ENCODE results near the gene PPFIA3.

The PPFIA3 gene

DNA sequence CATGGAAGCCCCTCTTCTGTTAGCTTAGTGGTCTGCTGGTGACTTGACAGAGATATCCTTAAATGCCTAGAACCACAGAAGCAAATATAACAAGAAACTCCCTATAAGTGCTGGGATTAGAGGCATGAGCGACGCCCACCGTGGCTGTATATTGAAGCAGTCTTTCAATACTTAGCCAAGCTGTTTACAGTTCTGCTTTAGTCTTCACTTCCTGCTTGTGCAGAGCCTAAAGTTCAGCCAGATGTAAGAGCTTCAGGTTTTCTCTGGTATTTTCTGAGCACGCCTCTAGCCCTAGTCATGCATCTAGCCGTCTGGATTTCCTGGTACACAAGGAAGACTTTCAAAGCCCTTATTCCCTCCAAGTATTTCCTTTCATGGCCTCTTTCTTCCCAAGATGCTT, 66.8 kb downstream of the PPFIA3 start:
- H2BK12ac ChIP-seq (ENCODE audit: low read length in 2 of 2): no peak overlapping the region
- no peak overlapping the region for H4K91ac ChIP-seq (ENCODE audit: low read length)
- H3K4me2 ChIP-seq (ENCODE audit: low read length, poor library complexity, severe bottlenecking): no peak overlapping the region

DNA sequence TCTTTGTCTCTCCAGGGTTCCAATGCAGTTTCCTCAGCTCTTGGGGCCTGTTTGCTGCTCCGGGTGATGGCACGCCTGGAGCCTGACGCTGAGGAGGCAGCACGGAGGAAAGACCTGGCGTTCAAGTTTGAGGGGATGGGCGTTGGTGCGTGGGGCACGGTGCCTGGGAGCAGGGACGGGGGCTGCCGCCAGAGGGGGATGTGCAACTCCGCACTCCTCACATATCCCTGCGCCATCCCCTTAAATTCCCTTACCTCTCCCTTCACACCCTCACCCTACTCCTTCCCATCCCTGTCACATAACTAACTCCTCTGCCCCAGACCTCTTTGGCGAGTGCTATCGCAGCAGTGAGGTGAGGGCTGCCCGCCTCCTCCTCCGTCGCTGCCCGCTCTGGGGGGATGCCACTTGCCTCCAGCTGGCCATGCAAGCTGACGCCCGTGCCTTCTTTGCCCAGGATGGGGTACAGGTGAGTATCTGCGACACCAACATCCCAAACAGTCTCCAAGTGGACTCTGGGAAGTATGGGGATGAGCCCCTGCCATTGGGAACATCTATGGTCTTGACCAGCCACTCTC, 69.4 kb downstream of the PPFIA3 start:
- peaks cover 2% of the 10 kb centered on the region for H3K4me1 ChIP-seq (ENCODE audit: control insufficient read depth, insufficient read depth, low read depth, low read length)
- H3K36me3 ChIP-seq (ENCODE audit: control insufficient read depth in 1 of 2, insufficient read depth in 2 of 2, low read depth in 1 of 2, low read length in 2 of 2): peaks cover 55 to 87% of the 10 kb centered on the region in 2 experiments
- H2BK12ac ChIP-seq (ENCODE audit: low read length in 2 of 2): no peak overlapping the region
- H3K79me1 ChIP-seq (replicated peaks; ENCODE audit: low read length, poor library complexity, severe bottlenecking): peaks cover 1% of the 10 kb centered on the region
- H3K18ac ChIP-seq (ENCODE audit: low read depth in 1 of 2, low read length in 2 of 2): no peak overlapping the region
- no peaks in the 10 kb centered on the region for H3K9me3 ChIP-seq (ENCODE audit: control insufficient read depth, low read length)
- 80% methylated on average over 20 of the region's 21 CpGs for WGBS
- no peak overlapping the region for H2BK120ac ChIP-seq (ENCODE audit: low read depth, low read length)
- H3K14ac ChIP-seq (ENCODE audit: low read length in 2 of 2): no peak overlapping the region
- no peak for DNase-seq
- H2BK5ac ChIP-seq (ENCODE audit: low read depth, low read length, poor library complexity, severe bottlenecking): no peak overlapping the region
- H3K9ac ChIP-seq (ENCODE audit: low read length): no peak overlapping the region
- no peaks in the 10 kb centered on the region for H3K27me3 ChIP-seq (ENCODE audit: control insufficient read depth in 1 of 2, insufficient read depth in 1 of 2, low read length in 2 of 2)
- H3K4ac ChIP-seq (ENCODE audit: low read depth in 1 of 2, low read length in 2 of 2): no peak overlapping the region
- no peak overlapping the region for H4K91ac ChIP-seq (ENCODE audit: low read length)
- no peak overlapping the region for H2AFZ ChIP-seq (ENCODE audit: low read depth, low read length)
- H3K23ac ChIP-seq (ENCODE audit: low read length in 2 of 2): no peak overlapping the region
- no peak overlapping the region for H3K27ac ChIP-seq (ENCODE audit: low read length, poor library complexity, severe bottlenecking)
- H3K4me2 ChIP-seq (ENCODE audit: low read length, poor library complexity, severe bottlenecking): no peak overlapping the region
- H3K4me3 ChIP-seq (ENCODE audit: insufficient read depth in 1 of 2, low read depth in 1 of 2, low read length in 2 of 2): no peak overlapping the region
- H4K8ac ChIP-seq (ENCODE audit: low read length): peak overlapping the region; percentile 1
- no peak overlapping the region for H2BK15ac ChIP-seq (ENCODE audit: low read depth, poor library complexity, severe bottlenecking)
- no peak overlapping the region for H2AK5ac ChIP-seq (ENCODE audit: low read length, severe bottlenecking)

More for the DNA sequence above, 66.8 kb downstream of the PPFIA3 start:
- peaks cover 56 to 82% of the 10 kb centered on the region in 2 experiments for H3K36me3 ChIP-seq (ENCODE audit: control insufficient read depth in 1 of 2, insufficient read depth in 2 of 2, low read depth in 1 of 2, low read length in 2 of 2)
- H3K9me3 ChIP-seq (ENCODE audit: control insufficient read depth, low read length): no peaks in the 10 kb centered on the region
- DNase-seq: no peak
- H3K4me1 ChIP-seq (ENCODE audit: control insufficient read depth, insufficient read depth, low read depth, low read length): peaks cover 2% of the 10 kb centered on the region
- H3K27ac ChIP-seq (ENCODE audit: low read length, poor library complexity, severe bottlenecking): no peak overlapping the region
- H3K4ac ChIP-seq (ENCODE audit: low read depth in 1 of 2, low read length in 2 of 2): no peak overlapping the region
- 68% methylated on average over 5 of the region's 5 CpGs for WGBS
- no peak overlapping the region for H2BK5ac ChIP-seq (ENCODE audit: low read depth, low read length, poor library complexity, severe bottlenecking)
- H2AFZ ChIP-seq (ENCODE audit: low read depth, low read length): no peak overlapping the region
- no peak overlapping the region for H3K23ac ChIP-seq (ENCODE audit: low read length in 2 of 2)
- H2BK120ac ChIP-seq (ENCODE audit: low read depth, low read length): no peak overlapping the region
- no peak overlapping the region for H3K18ac ChIP-seq (ENCODE audit: low read depth in 1 of 2, low read length in 2 of 2)
- H3K14ac ChIP-seq (ENCODE audit: low read length in 2 of 2): no peak overlapping the region
- no peak overlapping the region for H4K8ac ChIP-seq (ENCODE audit: low read length)
- H3K9ac ChIP-seq (ENCODE audit: low read length): no peak overlapping the region
- H2AK5ac ChIP-seq (ENCODE audit: low read length, severe bottlenecking): no peak overlapping the region
- peaks cover 1% of the 10 kb centered on the region for H3K79me1 ChIP-seq (replicated peaks; ENCODE audit: low read length, poor library complexity, severe bottlenecking)
- H3K4me3 ChIP-seq (ENCODE audit: insufficient read depth in 1 of 2, low read depth in 1 of 2, low read length in 2 of 2): no peak overlapping the region
- no peaks in the 10 kb centered on the region for H3K27me3 ChIP-seq (ENCODE audit: control insufficient read depth in 1 of 2, insufficient read depth in 1 of 2, low read length in 2 of 2)
- no peak overlapping the region for H2BK15ac ChIP-seq (ENCODE audit: low read depth, poor library complexity, severe bottlenecking)

DNA sequence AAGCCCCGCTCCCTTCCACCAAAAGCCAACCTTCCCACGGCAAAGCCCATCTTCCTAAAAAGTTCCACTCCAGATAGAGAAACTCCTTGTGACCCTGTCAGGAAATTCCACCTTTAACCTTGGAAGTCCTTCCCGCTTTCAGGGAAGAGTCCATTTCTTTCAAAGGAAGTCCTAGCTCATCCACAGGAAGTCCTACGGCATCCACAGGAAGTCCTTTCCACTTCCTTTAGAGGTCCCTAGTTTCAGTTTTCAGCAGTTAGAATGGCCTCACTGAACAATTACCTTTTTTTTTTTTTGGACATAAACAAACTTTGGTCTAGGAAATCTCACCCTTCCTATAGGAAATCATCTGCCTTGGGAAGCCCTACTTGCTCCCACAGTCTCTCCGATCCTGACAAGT, 69.9 kb downstream of the PPFIA3 start:
- Histone ChIP-seq H3K79me1 (replicated peaks; ENCODE audit: low read length, poor library complexity, severe bottlenecking) (peaks cover 1% of the 10 kb centered on the region), H3K27ac (ENCODE audit: low read length, poor library complexity, severe bottlenecking) (no peak overlapping the region), H2AK5ac (ENCODE audit: low read length, severe bottlenecking) (no peak overlapping the region), H4K8ac (ENCODE audit: low read length) (no peak overlapping the region), H3K9ac (ENCODE audit: low read length) (no peak overlapping the region), H3K14ac (ENCODE audit: low read length in 2 of 2) (no peak overlapping the region), H2BK12ac (ENCODE audit: low read length in 2 of 2) (no peak overlapping the region), H3K4me1 (ENCODE audit: control insufficient read depth, insufficient read depth, low read depth, low read length) (peaks cover 2% of the 10 kb centered on the region), H3K4ac (ENCODE audit: low read depth in 1 of 2, low read length in 2 of 2) (no peak overlapping the region), H3K4me3 (ENCODE audit: insufficient read depth in 1 of 2, low read depth in 1 of 2, low read length in 2 of 2) (no peak overlapping the region), H4K91ac (ENCODE audit: low read length) (no peak overlapping the region), H3K4me2 (ENCODE audit: low read length, poor library complexity, severe bottlenecking) (no peak overlapping the region), H2BK15ac (ENCODE audit: low read depth, poor library complexity, severe bottlenecking) (no peak overlapping the region), H2BK5ac (ENCODE audit: low read depth, low read length, poor library complexity, severe bottlenecking) (no peak overlapping the region), H3K23ac (ENCODE audit: low read length in 2 of 2) (no peak overlapping the region), H2AFZ (ENCODE audit: low read depth, low read length) (no peak overlapping the region), H2BK120ac (ENCODE audit: low read depth, low read length) (no peak overlapping the region), H3K27me3 (ENCODE audit: control insufficient read depth in 1 of 2, insufficient read depth in 1 of 2, low read length in 2 of 2) (no peaks in the 10 kb centered on the region), H3K36me3 (ENCODE audit: control insufficient read depth in 1 of 2, insufficient read depth in 2 of 2, low read depth in 1 of 2, low read length in 2 of 2) (peaks cover 59 to 83% of the 10 kb centered on the region in 2 experiments), H3K18ac (ENCODE audit: low read depth in 1 of 2, low read length in 2 of 2) (no peak overlapping the region), H3K9me3 (ENCODE audit: control insufficient read depth, low read length) (no peaks in the 10 kb centered on the region)
- no peak for DNase-seq
- WGBS: 95% methylated on average over 5 of the region's 5 CpGs

DNA sequence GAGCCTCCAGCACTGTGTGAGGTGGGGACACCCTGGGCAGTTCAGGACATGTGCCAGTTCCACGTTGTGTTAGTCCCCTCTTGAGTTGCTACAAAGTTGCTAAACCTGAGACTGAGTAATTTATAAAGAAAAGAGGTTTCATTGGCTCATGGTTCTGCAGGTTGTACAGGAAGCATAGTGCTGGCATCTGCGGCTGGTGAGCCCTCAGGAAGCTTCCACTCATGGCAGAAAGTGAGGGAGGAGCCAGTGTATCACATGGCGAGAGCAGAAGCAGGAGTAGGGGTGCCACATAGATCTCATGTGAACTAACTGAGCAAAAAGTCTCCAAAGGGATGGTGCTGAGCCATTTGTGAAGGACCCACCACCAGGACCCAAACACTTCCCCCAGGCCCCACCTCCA, 71.4 kb downstream of the PPFIA3 start:
- H3K9ac ChIP-seq (ENCODE audit: low read length): no peak overlapping the region
- no peak overlapping the region for H2BK120ac ChIP-seq (ENCODE audit: low read depth, low read length)
- WGBS: 97% methylated on average over 3 of the region's 3 CpGs
- H2BK12ac ChIP-seq (ENCODE audit: low read length in 2 of 2): no peak overlapping the region
- H3K27me3 ChIP-seq (ENCODE audit: control insufficient read depth in 1 of 2, insufficient read depth in 1 of 2, low read length in 2 of 2): no peaks in the 10 kb centered on the region
- H3K4me2 ChIP-seq (ENCODE audit: low read length, poor library complexity, severe bottlenecking): no peak overlapping the region
- H4K91ac ChIP-seq (ENCODE audit: low read length): no peak overlapping the region
- H4K8ac ChIP-seq (ENCODE audit: low read length): no peak overlapping the region
- H3K4me1 ChIP-seq (ENCODE audit: control insufficient read depth, insufficient read depth, low read depth, low read length): peaks cover 2% of the 10 kb centered on the region
- H3K27ac ChIP-seq (ENCODE audit: low read length, poor library complexity, severe bottlenecking): no peak overlapping the region
- no peak overlapping the region for H3K14ac ChIP-seq (ENCODE audit: low read length in 2 of 2)
- H2AK5ac ChIP-seq (ENCODE audit: low read length, severe bottlenecking): no peak overlapping the region
- no peak for DNase-seq
- H3K4me3 ChIP-seq (ENCODE audit: insufficient read depth in 1 of 2, low read depth in 1 of 2, low read length in 2 of 2): no peak overlapping the region
- H3K9me3 ChIP-seq (ENCODE audit: control insufficient read depth, low read length): no peaks in the 10 kb centered on the region
- H3K79me1 ChIP-seq (replicated peaks; ENCODE audit: low read length, poor library complexity, severe bottlenecking): peaks cover 1% of the 10 kb centered on the region
- no peak overlapping the region for H3K23ac ChIP-seq (ENCODE audit: low read length in 2 of 2)
- H2AFZ ChIP-seq (ENCODE audit: low read depth, low read length): no peak overlapping the region
- H2BK5ac ChIP-seq (ENCODE audit: low read depth, low read length, poor library complexity, severe bottlenecking): no peak overlapping the region
- no peak overlapping the region for H3K18ac ChIP-seq (ENCODE audit: low read depth in 1 of 2, low read length in 2 of 2)
- H3K4ac ChIP-seq (ENCODE audit: low read depth in 1 of 2, low read length in 2 of 2): no peak overlapping the region
- H3K36me3 ChIP-seq (ENCODE audit: control insufficient read depth in 1 of 2, insufficient read depth in 2 of 2, low read depth in 1 of 2, low read length in 2 of 2): peaks cover 58 to 80% of the 10 kb centered on the region in 2 experiments
- H2BK15ac ChIP-seq (ENCODE audit: low read depth, poor library complexity, severe bottlenecking): no peak overlapping the region
